Spleen (tissue), 7 donors: ENCODE measurements around the gene BAZ1A.

ENCODE experiments used
- POLR2A ChIP-seq, 3 donors: fragments of 450-650 bp; IDR thresholded peaks; one replicate each; pipeline ENCODE4 v1.5.1; 2017; ENCODE audit warnings: antibody characterized with exemption in 3 of 3, mild to moderate bottlenecking in 1 of 3
- POLR2AphosphoS5 ChIP-seq, 3 donors: sonication (generic); formaldehyde crosslinking; IDR thresholded peaks; one replicate each; pipeline ENCODE4 v1.5.1; 2017; ENCODE audit warnings: antibody characterized with exemption in 3 of 3
- TF ChIP-seq, protein P1 (sequence below), 11 experiments: fragments of 200-600 bp in 7 of 11; fragments of 450-650 bp in 4 of 11; sonication (generic) in 4 of 11; IDR thresholded peaks in 8 of 11; conservative IDR thresholded peaks in 3 of 11; 1 replicate in 7 of 11; 2 replicates in 4 of 11; pipeline versions ENCODE4 v1.4.0 to v1.8.0; 2016 to 2021; ENCODE audit warnings: antibody characterized with exemption in 11 of 11, inconsistent platforms in 4 of 11, mild to moderate bottlenecking in 1 of 11
- donor health status: DM: no; HTN: no; CAD: no; lungs with moderate emphysema.
- donor health status: DM: no; HTN: no; CAD: no.
- donor health status: DM: no; HTN: no; CAD: no.

DNA sequence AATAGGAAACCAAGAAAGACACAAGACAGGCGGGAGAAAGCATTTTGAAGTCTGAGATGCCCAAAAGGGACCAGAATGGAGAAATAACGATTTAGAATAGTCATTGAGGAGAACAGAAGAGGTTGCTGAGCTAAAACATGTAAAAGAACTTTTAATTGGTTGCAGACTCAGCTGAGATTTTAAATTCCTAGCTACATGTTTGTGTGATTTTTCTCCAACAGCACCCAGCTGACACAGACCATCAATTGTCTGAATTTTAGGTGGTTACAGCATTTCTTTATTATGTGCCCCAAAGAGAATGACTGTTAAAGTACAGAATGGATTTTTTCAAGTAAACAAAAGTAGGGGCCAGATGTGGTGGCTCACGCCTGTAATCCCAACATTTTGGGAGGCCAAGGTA is 50.3 kb downstream of the BAZ1A start:
- TF ChIP-seq, protein P1, sequence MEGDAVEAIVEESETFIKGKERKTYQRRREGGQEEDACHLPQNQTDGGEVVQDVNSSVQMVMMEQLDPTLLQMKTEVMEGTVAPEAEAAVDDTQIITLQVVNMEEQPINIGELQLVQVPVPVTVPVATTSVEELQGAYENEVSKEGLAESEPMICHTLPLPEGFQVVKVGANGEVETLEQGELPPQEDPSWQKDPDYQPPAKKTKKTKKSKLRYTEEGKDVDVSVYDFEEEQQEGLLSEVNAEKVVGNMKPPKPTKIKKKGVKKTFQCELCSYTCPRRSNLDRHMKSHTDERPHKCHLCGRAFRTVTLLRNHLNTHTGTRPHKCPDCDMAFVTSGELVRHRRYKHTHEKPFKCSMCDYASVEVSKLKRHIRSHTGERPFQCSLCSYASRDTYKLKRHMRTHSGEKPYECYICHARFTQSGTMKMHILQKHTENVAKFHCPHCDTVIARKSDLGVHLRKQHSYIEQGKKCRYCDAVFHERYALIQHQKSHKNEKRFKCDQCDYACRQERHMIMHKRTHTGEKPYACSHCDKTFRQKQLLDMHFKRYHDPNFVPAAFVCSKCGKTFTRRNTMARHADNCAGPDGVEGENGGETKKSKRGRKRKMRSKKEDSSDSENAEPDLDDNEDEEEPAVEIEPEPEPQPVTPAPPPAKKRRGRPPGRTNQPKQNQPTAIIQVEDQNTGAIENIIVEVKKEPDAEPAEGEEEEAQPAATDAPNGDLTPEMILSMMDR (IDR thresholded peaks at IDR 0.05 in 8 of 11, conservative IDR thresholded peaks at IDR 0.05 in 3 of 11): no peak
- no peak for TF ChIP-seq POLR2A (IDR thresholded peaks at IDR 0.05)
- no peak for TF ChIP-seq POLR2AphosphoS5 (IDR thresholded peaks at IDR 0.05)
